HepG2 (cell line): ENCODE results near the gene PCSK5. TPM values are rescaled to one million over a fixed set of nuclear protein-coding genes. Genes with fewer than 3 reads are reported as not detected.

Source experiments
- ATAC-seq: fragments of 200-7000 bp; cut with Tn5 transposase; 3 replicates; pipeline ENCODE4 v1.9.1; 2020; ENCODE audit warnings: mild to moderate bottlenecking, moderate library complexity
- BruUV-seq: library from RNA; stranded (reverse); fragments of 400-500 nt; replicated peaks from 2 replicates; lab custom pipeline; 2021; lab: Mats Ljungman, UMichigan
- CTCF ChIA-PET: fragments of 300-600 bp; formaldehyde crosslinking; extraction: SDS; loops from one replicate; lab custom pipeline; 2021; ENCODE audit warnings: low total read pairs, inconsistent platforms, low intra/inter-chr PET ratio; lab: Yijun Ruan, JAX
- POLR2A ChIA-PET: fragments of 350-600 bp; sonication (Branson Sonifier 250); formaldehyde crosslinking; loops from one replicate; lab custom pipeline; 2020; ENCODE audit warnings: antibody characterized with exemption, inconsistent platforms; lab: Yijun Ruan, JAX
- DNase-seq: peaks from one replicate; pipeline ENCODE4 v3.0.0-alpha.2; 2015; ENCODE audit warnings: low spot score
- FAIRE-seq: peaks from 3 replicates; lab custom pipeline; 2011; peaks lifted over from hg19 to GRCh38; lab: Jason Lieb, UNC
- H2AFZ ChIP-seq: one replicate; pipeline ENCODE4 v1.6.1; 2011; ENCODE audit warnings: low read length, inconsistent platforms
- H3K27ac ChIP-seq: fragments of 300-600 bp; 3 replicates; pipeline ENCODE4 v1.8.0; 2011; ENCODE audit warnings: mixed run types, mild to moderate bottlenecking, mixed read lengths, low read length, inconsistent platforms; ENCODE audit not compliant: insufficient read depth; ENCODE audit errors: extremely low read length
- H3K27me3 ChIP-seq, 2 experiments: fragments of 200-600 bp in 1 of 2; 2 replicates in 1 of 2; 3 replicates in 1 of 2; pipeline versions ENCODE4 v1.6.0 to v1.8.0; 2011; ENCODE audit warnings: low read length in 2 of 2, mild to moderate bottlenecking in 2 of 2, moderate library complexity in 2 of 2, inconsistent platforms in 1 of 2; ENCODE audit not compliant: insufficient read depth in 2 of 2, control insufficient read depth in 1 of 2
- H3K36me3 ChIP-seq, 2 experiments: fragments of 200-600 bp in 1 of 2; replicated peaks in 1 of 2; 2 replicates in 1 of 2; 3 replicates in 1 of 2; pipeline versions ENCODE4 v1.5.1 to v1.8.0; 2011; ENCODE audit warnings: low read length in 2 of 2, inconsistent platforms in 1 of 2; ENCODE audit not compliant: insufficient read depth in 2 of 2, control insufficient read depth in 1 of 2
- H3K4me1 ChIP-seq: 2 replicates; pipeline ENCODE4 v1.5.1; 2012; ENCODE audit warnings: low read length, inconsistent platforms; ENCODE audit not compliant: insufficient read depth
- H3K4me2 ChIP-seq: 2 replicates; pipeline ENCODE4 v1.6.0; 2011; ENCODE audit warnings: low read depth, low read length, inconsistent platforms
- H3K4me3 ChIP-seq, 3 experiments: fragments of 200-600 bp in 1 of 3; sonication (generic), shearing (Covaris generic) in 1 of 3; replicated peaks in 1 of 3; 2 replicates each; pipeline ENCODE4 v1.5.1; 2011 to 2016; ENCODE audit warnings: low read length in 3 of 3, inconsistent platforms in 2 of 3, low read depth in 2 of 3, mild to moderate bottlenecking in 2 of 3, control low read depth in 1 of 3, mixed read lengths in 1 of 3; ENCODE audit not compliant: insufficient read depth in 1 of 3
- H3K79me2 ChIP-seq: one replicate; pipeline ENCODE4 v1.6.1; 2011; ENCODE audit warnings: low read length, inconsistent platforms; ENCODE audit not compliant: insufficient read depth
- H3K9ac ChIP-seq: 2 replicates; pipeline ENCODE4 v1.6.0; 2011; ENCODE audit warnings: mild to moderate bottlenecking, low read depth, low read length, inconsistent platforms; ENCODE audit not compliant: insufficient read depth
- H3K9me3 ChIP-seq: 2 replicates; pipeline ENCODE4 v1.5.1; 2012; ENCODE audit warnings: mild to moderate bottlenecking, low read length
- H4K20me1 ChIP-seq: 2 replicates; pipeline ENCODE4 v1.6.0; 2011; ENCODE audit warnings: inconsistent platforms, mild to moderate bottlenecking, low read length, moderate library complexity; ENCODE audit not compliant: insufficient read depth
- ARNT2 ChIP-seq: sonication (generic); formaldehyde crosslinking; IDR thresholded peaks from 2 replicates; pipeline ENCODE4 v1.8.0; 2022; ENCODE audit warnings: mild to moderate bottlenecking, low read depth, missing genetic modification reagents, moderate library complexity
- GTF3A ChIP-seq: sonication (generic); formaldehyde crosslinking; conservative IDR thresholded peaks from 2 replicates; pipeline ENCODE4 v1.4.0; 2020; ENCODE audit warnings: mild to moderate bottlenecking, missing genetic modification reagents
- HMG20B ChIP-seq: conservative IDR thresholded peaks from 2 replicates; pipeline ENCODE4 v1.6.1; 2016; ENCODE audit warnings: missing genetic modification reagents, missing compliant biosample characterization
- NCOA5 ChIP-seq: sonication (generic); formaldehyde crosslinking; IDR thresholded peaks from 2 replicates; pipeline ENCODE4 v1.4.0; 2020; ENCODE audit warnings: missing genetic modification reagents
- SMARCE1 ChIP-seq: fragments of 450-650 bp; IDR thresholded peaks from 2 replicates; pipeline ENCODE4 v1.6.1; 2017; ENCODE audit warnings: borderline replicate concordance
- SYNCRIP ChIP-seq: fragments of 200-400 bp; formaldehyde crosslinking; IDR thresholded peaks from 2 replicates; pipeline ENCODE4 v1.6.1; 2018; ENCODE audit warnings: mild to moderate bottlenecking, low read depth, low read length; ENCODE audit not compliant: insufficient read depth
- ZNF292 ChIP-seq: sonication (generic); formaldehyde crosslinking; IDR thresholded peaks from 2 replicates; pipeline ENCODE4 v1.8.1; 2022; ENCODE audit warnings: mild to moderate bottlenecking, low read depth, missing genetic modification reagents, borderline replicate concordance
- ZNF674 ChIP-seq: sonication (generic); formaldehyde crosslinking; IDR thresholded peaks from 2 replicates; pipeline ENCODE4 v1.5.0; 2020; ENCODE audit warnings: low read depth, mild to moderate bottlenecking, missing genetic modification reagents
- ZSCAN25 ChIP-seq: sonication (generic); formaldehyde crosslinking; IDR thresholded peaks from 2 replicates; pipeline ENCODE4 v1.8.0; 2022; ENCODE audit warnings: mild to moderate bottlenecking, missing genetic modification reagents
- WGBS: methylation state at CpG from one replicate; pipeline ENCODE4 v1.1.6; 2017; ENCODE audit warnings: low lambda C conversion rate; 5-methylcytosine and 5-hydroxymethylcytosine counted together
- in situ Hi-C: cut with HindIII; loops from 2 replicates; pipeline ENCODE4 v1.10.0; 2017; ENCODE audit warnings: low pct_unique_long_range_greater_than_20kb; ENCODE audit not compliant: extremely low pct_ligation_motif_present
- intact Hi-C: fragments of 100-400 bp; cut with micrococcal nuclease; formaldehyde crosslinking; loops from one replicate; pipeline ENCODE4 v1.10.0; 2022; ENCODE audit not compliant: unreplicated experiment
- polyA plus RNA-seq, 8 experiments: library from polyadenylated mRNA; depleted of rRNA in 3 of 8; stranded (reverse) in 7 of 8; unstranded in 1 of 8; fragments of >200 nt; fragmentation: Illumina TruSeq in 4 of 8; extraction: Trizol in 4 of 8; gene quantifications; 2 replicates each; pipeline versions ENCODE4 v1.2.1 to v1.2.3, GENCODE V29; 2011 to 2016; ENCODE audit warnings: low read depth in 4 of 8, missing spikeins in 1 of 8, mixed read lengths in 1 of 8; ENCODE audit not compliant: insufficient read depth in 1 of 8
- total RNA-seq, 5 experiments: library from RNA; depleted of rRNA; stranded (reverse); fragments of >200 nt; fragmentation: Illumina TruSeq; extraction: Trizol; gene quantifications; 2 replicates each; pipeline ENCODE4 v1.2.3, GENCODE V29; 2016; ENCODE audit warnings: low read depth in 1 of 5
- TF ChIP-seq, protein P1 (sequence below): fragments of 450-650 bp; IDR thresholded peaks from 2 replicates; pipeline ENCODE4 v1.6.1; 2017
- TF ChIP-seq, protein P2 (sequence below): sonication (generic); formaldehyde crosslinking; IDR thresholded peaks from 2 replicates; pipeline ENCODE4 v1.5.1; 2020; ENCODE audit warnings: mild to moderate bottlenecking, missing genetic modification reagents
- TF ChIP-seq, protein P3 (sequence below): IDR thresholded peaks from 2 replicates; pipeline ENCODE4 v1.6.1; 2012; ENCODE audit warnings: low read length, improper control_type of control experiment
- TF ChIP-seq, protein P4 (sequence below): sonication (generic); formaldehyde crosslinking; IDR thresholded peaks from 2 replicates; pipeline ENCODE4 v1.4.0; 2020; ENCODE audit warnings: mild to moderate bottlenecking, missing genetic modification reagents

PCSK5 gene
- total and polyA plus RNA-seq, 2 of the 13 experiments (the other 11 are each of a cell fraction or from before 2014, with no cell fraction given): 0.55 to 0.66 TPM

DNA sequence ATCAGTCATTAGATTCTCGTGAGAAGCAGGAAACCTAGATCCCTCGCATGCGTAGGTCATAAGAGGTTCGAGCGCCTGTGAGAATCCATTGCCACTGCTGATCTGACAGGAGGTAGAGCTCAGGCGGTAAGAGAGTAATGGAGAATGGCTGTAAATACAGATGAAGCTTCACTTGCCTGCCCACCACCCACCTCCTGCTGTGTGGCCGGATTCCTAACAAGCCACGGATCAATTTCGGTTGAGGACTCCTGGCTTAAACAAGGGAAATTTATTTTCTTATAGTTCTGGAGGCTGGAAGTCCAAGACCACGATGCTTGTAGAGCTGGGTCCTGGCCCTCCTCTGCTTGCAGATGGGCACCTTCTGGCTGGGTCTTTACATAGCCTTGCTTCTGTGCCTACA lies 200.4 kb downstream of the PCSK5 start:
- ChIA-PET CTCF (no interaction called here), POLR2A (no interaction called here)
- Histone ChIP-seq H3K4me2 (no peak overlapping the region), H3K4me3 (no peak overlapping the region), H3K4me1 (no peaks in the 10 kb centered on the region), H2AFZ (no peak overlapping the region), H3K79me2 (no peaks in the 10 kb centered on the region), H4K20me1 (no peaks in the 10 kb centered on the region), H3K36me3 (no peaks in the 10 kb centered on the region), H3K9ac (no peak overlapping the region), H3K9me3 (no peaks in the 10 kb centered on the region), H3K27me3 (no peaks in the 10 kb centered on the region), H3K27ac (no peak overlapping the region)
- TF ChIP-seq SYNCRIP (no peak), NCOA5 (CRISPR knock-in tag) (no peak), SMARCE1 (no peak), HMG20B (CRISPR knock-in tag) (no peak), ZSCAN25 (CRISPR knock-in tag) (no peak), ZNF674 (CRISPR knock-in tag) (no peak), ARNT2 (CRISPR knock-in tag) (no peak), ZNF292 (CRISPR knock-in tag) (no peak), GTF3A (no peak)
- TF ChIP-seq, protein P1, sequence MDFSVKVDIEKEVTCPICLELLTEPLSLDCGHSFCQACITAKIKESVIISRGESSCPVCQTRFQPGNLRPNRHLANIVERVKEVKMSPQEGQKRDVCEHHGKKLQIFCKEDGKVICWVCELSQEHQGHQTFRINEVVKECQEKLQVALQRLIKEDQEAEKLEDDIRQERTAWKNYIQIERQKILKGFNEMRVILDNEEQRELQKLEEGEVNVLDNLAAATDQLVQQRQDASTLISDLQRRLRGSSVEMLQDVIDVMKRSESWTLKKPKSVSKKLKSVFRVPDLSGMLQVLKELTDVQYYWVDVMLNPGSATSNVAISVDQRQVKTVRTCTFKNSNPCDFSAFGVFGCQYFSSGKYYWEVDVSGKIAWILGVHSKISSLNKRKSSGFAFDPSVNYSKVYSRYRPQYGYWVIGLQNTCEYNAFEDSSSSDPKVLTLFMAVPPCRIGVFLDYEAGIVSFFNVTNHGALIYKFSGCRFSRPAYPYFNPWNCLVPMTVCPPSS: no peak
- TF ChIP-seq, protein P2, sequence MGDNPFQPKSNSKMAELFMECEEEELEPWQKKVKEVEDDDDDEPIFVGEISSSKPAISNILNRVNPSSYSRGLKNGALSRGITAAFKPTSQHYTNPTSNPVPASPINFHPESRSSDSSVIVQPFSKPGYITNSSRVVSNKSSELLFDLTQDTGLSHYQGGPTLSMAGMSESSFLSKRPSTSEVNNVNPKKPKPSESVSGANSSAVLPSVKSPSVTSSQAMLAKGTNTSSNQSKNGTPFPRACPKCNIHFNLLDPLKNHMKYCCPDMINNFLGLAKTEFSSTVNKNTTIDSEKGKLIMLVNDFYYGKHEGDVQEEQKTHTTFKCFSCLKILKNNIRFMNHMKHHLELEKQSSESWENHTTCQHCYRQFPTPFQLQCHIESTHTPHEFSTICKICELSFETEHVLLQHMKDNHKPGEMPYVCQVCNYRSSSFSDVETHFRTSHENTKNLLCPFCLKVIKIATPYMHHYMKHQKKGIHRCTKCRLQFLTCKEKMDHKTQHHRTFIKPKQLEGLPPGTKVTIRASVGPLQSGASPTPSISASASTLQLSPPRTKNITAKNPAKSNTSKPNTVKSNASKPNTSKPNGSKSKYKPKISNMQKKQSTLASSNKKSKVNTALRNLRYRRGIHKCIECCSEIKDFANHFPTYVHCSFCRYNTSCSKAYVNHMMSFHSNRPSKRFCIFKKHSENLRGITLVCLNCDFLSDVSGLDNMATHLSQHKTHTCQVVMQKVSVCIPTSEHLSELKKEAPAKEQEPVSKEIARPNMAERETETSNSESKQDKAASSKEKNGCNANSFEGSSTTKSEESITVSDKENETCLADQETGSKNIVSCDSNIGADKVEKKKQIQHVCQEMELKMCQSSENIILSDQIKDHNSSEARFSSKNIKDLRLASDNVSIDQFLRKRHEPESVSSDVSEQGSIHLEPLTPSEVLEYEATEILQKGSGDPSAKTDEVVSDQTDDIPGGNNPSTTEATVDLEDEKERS (CRISPR knock-in tag): no peak
- TF ChIP-seq, protein P3, sequence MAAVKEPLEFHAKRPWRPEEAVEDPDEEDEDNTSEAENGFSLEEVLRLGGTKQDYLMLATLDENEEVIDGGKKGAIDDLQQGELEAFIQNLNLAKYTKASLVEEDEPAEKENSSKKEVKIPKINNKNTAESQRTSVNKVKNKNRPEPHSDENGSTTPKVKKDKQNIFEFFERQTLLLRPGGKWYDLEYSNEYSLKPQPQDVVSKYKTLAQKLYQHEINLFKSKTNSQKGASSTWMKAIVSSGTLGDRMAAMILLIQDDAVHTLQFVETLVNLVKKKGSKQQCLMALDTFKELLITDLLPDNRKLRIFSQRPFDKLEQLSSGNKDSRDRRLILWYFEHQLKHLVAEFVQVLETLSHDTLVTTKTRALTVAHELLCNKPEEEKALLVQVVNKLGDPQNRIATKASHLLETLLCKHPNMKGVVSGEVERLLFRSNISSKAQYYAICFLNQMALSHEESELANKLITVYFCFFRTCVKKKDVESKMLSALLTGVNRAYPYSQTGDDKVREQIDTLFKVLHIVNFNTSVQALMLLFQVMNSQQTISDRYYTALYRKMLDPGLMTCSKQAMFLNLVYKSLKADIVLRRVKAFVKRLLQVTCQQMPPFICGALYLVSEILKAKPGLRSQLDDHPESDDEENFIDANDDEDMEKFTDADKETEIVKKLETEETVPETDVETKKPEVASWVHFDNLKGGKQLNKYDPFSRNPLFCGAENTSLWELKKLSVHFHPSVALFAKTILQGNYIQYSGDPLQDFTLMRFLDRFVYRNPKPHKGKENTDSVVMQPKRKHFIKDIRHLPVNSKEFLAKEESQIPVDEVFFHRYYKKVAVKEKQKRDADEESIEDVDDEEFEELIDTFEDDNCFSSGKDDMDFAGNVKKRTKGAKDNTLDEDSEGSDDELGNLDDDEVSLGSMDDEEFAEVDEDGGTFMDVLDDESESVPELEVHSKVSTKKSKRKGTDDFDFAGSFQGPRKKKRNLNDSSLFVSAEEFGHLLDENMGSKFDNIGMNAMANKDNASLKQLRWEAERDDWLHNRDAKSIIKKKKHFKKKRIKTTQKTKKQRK: no peak
- TF ChIP-seq, protein P4, sequence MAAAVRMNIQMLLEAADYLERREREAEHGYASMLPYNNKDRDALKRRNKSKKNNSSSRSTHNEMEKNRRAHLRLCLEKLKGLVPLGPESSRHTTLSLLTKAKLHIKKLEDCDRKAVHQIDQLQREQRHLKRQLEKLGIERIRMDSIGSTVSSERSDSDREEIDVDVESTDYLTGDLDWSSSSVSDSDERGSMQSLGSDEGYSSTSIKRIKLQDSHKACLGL (CRISPR knock-in tag): no peak
- ATAC-seq (no peak), FAIRE-seq (no peak), DNase-seq (no peak)
- intact Hi-C loops: no loop called here
- BruUV-seq: no TSS peak
- 55% methylated on average over 10 of the region's 10 CpGs for WGBS
- in situ Hi-C loops: no loop called here
